A549 treated with GW870086 at 1 μM for 4 hours (cell line): ENCODE results near the gene ZNF407. TPM values are rescaled to one million over a fixed set of nuclear protein-coding genes. Genes with fewer than 3 reads are reported as not detected.

ENCODE experiments used
- total RNA-seq: library from RNA; stranded (reverse); fragments of 200-300 nt; extraction: Qiagen RNA extraction; gene quantifications from 5 replicates; pipeline ENCODE4 v1.2.3, GENCODE V29; 2022; ENCODE audit warnings: low read depth

ZNF407 gene
- total RNA-seq: 2.5 to 2.7 TPM (median 2.7 TPM) in 5 replicates

GRCh38 chr18:74597662-74598349 lies at the start of gene ZNF407:
ZNF407 (plus strand) TSS chr18:74597870; CDS start chr18:74631020, 33,150 bp downstream.

Other genes with a start within 250 kb of the ZNF407 start
- gene DIPK1C, start 140.6 kb upstream of the ZNF407 start, total RNA-seq: not detected in 5 replicates
- gene CNDP2, start 101.5 kb upstream of the ZNF407 start, total RNA-seq: 77.2 to 86.3 TPM (median 80.8 TPM) in 5 replicates
- gene CNDP1, start 63.4 kb upstream of the ZNF407 start, total RNA-seq: not detected in 5 replicates